Liver (tissue), 9 donors: ENCODE measurements around the gene CLIC6. TPM values are rescaled to one million over a fixed set of nuclear protein-coding genes. Genes with fewer than 3 reads are reported as not detected.

Source experiments
- DNase-seq: peaks from one replicate; pipeline ENCODE4 v3.0.0-alpha.2; 2017; ENCODE audit warnings: low spot score
- H3K27ac ChIP-seq, 2 donors: one replicate each; pipeline ENCODE4 v1.7.0; 2013; ENCODE audit warnings: inconsistent platforms in 2 of 2, low read length in 2 of 2, control low read depth in 1 of 2, low read depth in 1 of 2, mild to moderate bottlenecking in 1 of 2
- H3K27me3 ChIP-seq, 4 donors: one replicate each; pipeline versions ENCODE4 v1.6.1 to v1.7.0; 2013; ENCODE audit warnings: low read length in 3 of 4, inconsistent platforms in 1 of 4, mild to moderate bottlenecking in 1 of 4, moderate library complexity in 1 of 4; ENCODE audit not compliant: control insufficient read depth in 4 of 4, insufficient read depth in 4 of 4
- H3K36me3 ChIP-seq, 4 donors: one replicate each; pipeline versions ENCODE4 v1.6.1 to v1.7.0; 2013; ENCODE audit warnings: low read length in 3 of 4, mild to moderate bottlenecking in 3 of 4, low read depth in 1 of 4, moderate library complexity in 1 of 4; ENCODE audit not compliant: control insufficient read depth in 4 of 4, insufficient read depth in 3 of 4
- H3K4me1 ChIP-seq, 4 donors: one replicate each; pipeline versions ENCODE4 v1.6.1 to v1.7.0; 2013; ENCODE audit warnings: low read length in 3 of 4, mild to moderate bottlenecking in 3 of 4, moderate library complexity in 1 of 4; ENCODE audit not compliant: control insufficient read depth in 4 of 4, insufficient read depth in 4 of 4
- H3K4me3 ChIP-seq, 3 donors: one replicate each; pipeline versions ENCODE4 v1.6.1 to v1.7.0; 2013; ENCODE audit warnings: low read length in 3 of 3, control low read depth in 1 of 3, low read depth in 1 of 3, mild to moderate bottlenecking in 1 of 3
- H3K9ac ChIP-seq, 2 donors: one replicate each; pipeline ENCODE4 v1.7.0; 2013; ENCODE audit warnings: low read length in 2 of 2, mild to moderate bottlenecking in 2 of 2, moderate library complexity in 2 of 2, control low read depth in 1 of 2, low read depth in 1 of 2
- H3K9me3 ChIP-seq, 4 donors: one replicate each; pipeline versions ENCODE4 v1.6.1 to v1.7.0; 2013; ENCODE audit warnings: low read length in 3 of 4; ENCODE audit not compliant: control insufficient read depth in 4 of 4
- ATF3 ChIP-seq: IDR thresholded peaks from 2 replicates; pipeline ENCODE4 v1.6.1; 2016; ENCODE audit warnings: antibody characterized with exemption
- CTCF ChIP-seq: fragments of 150-350 bp; IDR thresholded peaks from 2 replicates; pipeline ENCODE4 v1.5.1; 2017; ENCODE audit warnings: improper control_type of control experiment, low read depth, low read length; ENCODE audit not compliant: missing input control
- FOXA1 ChIP-seq: IDR thresholded peaks from 2 replicates; pipeline ENCODE4 v1.6.1; 2016; ENCODE audit warnings: antibody characterized with exemption
- FOXA2 ChIP-seq: IDR thresholded peaks from 2 replicates; pipeline ENCODE4 v1.6.1; 2016; ENCODE audit warnings: antibody characterized with exemption
- HNF4A ChIP-seq, 2 donors: conservative IDR thresholded peaks; 2 replicates each; pipeline ENCODE4 v1.6.1; 2016; ENCODE audit warnings: antibody characterized with exemption in 2 of 2, mild to moderate bottlenecking in 2 of 2
- HNF4G ChIP-seq: IDR thresholded peaks from 2 replicates; pipeline ENCODE4 v1.6.1; 2016; ENCODE audit warnings: antibody characterized with exemption
- JUND ChIP-seq, 2 donors: IDR thresholded peaks; 2 replicates each; pipeline ENCODE4 v1.6.1; 2016; ENCODE audit warnings: antibody characterized with exemption in 2 of 2
- MAX ChIP-seq: IDR thresholded peaks from 2 replicates; pipeline ENCODE4 v1.6.1; 2016; ENCODE audit warnings: antibody characterized with exemption
- NR2F2 ChIP-seq: IDR thresholded peaks from 2 replicates; pipeline ENCODE4 v1.6.1; 2016; ENCODE audit warnings: antibody characterized with exemption
- RAD21 ChIP-seq, 2 donors: IDR thresholded peaks; 2 replicates each; pipeline ENCODE4 v1.6.1; 2016; ENCODE audit warnings: antibody characterized with exemption in 2 of 2, mild to moderate bottlenecking in 2 of 2
- REST ChIP-seq: IDR thresholded peaks from 2 replicates; pipeline ENCODE4 v1.6.1; 2016; ENCODE audit warnings: antibody characterized with exemption, mild to moderate bottlenecking
- SP1 ChIP-seq: IDR thresholded peaks from 2 replicates; pipeline ENCODE4 v1.6.1; 2018; ENCODE audit warnings: antibody characterized with exemption, mild to moderate bottlenecking
- TAF1 ChIP-seq: conservative IDR thresholded peaks from 2 replicates; pipeline ENCODE4 v1.6.1; 2016; ENCODE audit warnings: antibody characterized with exemption, mild to moderate bottlenecking
- YY1 ChIP-seq: IDR thresholded peaks from 2 replicates; pipeline ENCODE4 v1.6.1; 2016; ENCODE audit warnings: antibody characterized with exemption, mild to moderate bottlenecking
- ZBTB33 ChIP-seq: IDR thresholded peaks from 2 replicates; pipeline ENCODE4 v1.6.1; 2016; ENCODE audit warnings: antibody characterized with exemption
- WGBS: extraction: QIAGEN DNeasy Blood & Tissue Kit; methylation state at CpG from one replicate; pipeline ENCODE4 v1.1.7; 2013; 5-methylcytosine and 5-hydroxymethylcytosine counted together
- polyA plus RNA-seq, 2 donors: library from polyadenylated mRNA; stranded (reverse) in 1 of 2; unstranded in 1 of 2; fragments of 200-250 nt in 1 of 2; fragments of >200 nt in 1 of 2; fragmentation: Nextera tagmentation in 1 of 2; extraction: Ambion mirVana in 1 of 2; gene quantifications; one replicate each; pipeline versions ENCODE4 v1.2.1 to v1.2.3, GENCODE V29; 2013 to 2015
- total RNA-seq, 2 donors: library from RNA; depleted of rRNA; stranded (reverse); fragments of >200 nt; gene quantifications; one replicate each; pipeline ENCODE4 v1.2.3, GENCODE V29; 2014
- donor health status: healthy.
- donor health status: healthy.
- donor health status: healthy.
- donor health status: healthy.
- donor health status: healthy.

CLIC6 gene
- total and polyA plus RNA-seq, 4 donors: 0.05 to 0.59 (median 0.23) TPM

- no peak for TF ChIP-seq JUND (IDR thresholded peaks at IDR 0.05)
- TF ChIP-seq CTCF: no peak
- no peak for TF ChIP-seq RAD21 (IDR thresholded peaks at IDR 0.05)
- no peak for TF ChIP-seq REST
- no peak for TF ChIP-seq YY1
- TF ChIP-seq SP1: no peak
- TF ChIP-seq ZBTB33: no peak
- no peak for TF ChIP-seq TAF1
- no peak for TF ChIP-seq FOXA1
- TF ChIP-seq HNF4A (conservative IDR thresholded peaks at IDR 0.05): no peak
- no peak for TF ChIP-seq NR2F2
- TF ChIP-seq ATF3: no peak
- TF ChIP-seq HNF4G: no peak
- Histone ChIP-seq H3K27me3 (peaks cover 0 to 6% (median 0%) of the 10 kb centered on the region in 4 donors), H3K36me3 (no peaks in the 10 kb centered on the region), H3K9ac (no peak overlapping the region), H3K4me1 (peaks cover 0 to 3% (median 1%) of the 10 kb centered on the region in 4 donors), H3K27ac (no peak overlapping the region), H3K4me3 (no peak overlapping the region), H3K9me3 (no peaks in the 10 kb centered on the region)
- no peak for DNase-seq
- 42% methylated on average over 1 of the region's 1 CpG for WGBS
Observed at GRCh38 chr21:34687065-34687464, 18.3 kb downstream of the CLIC6 start.

GRCh38 chr21:34687745-34688144 lies 19.0 kb downstream of the CLIC6 start:
- no peaks in the 10 kb centered on the region for H3K9me3 ChIP-seq
- H3K27ac ChIP-seq: no peak overlapping the region
- no peak overlapping the region for H3K4me3 ChIP-seq
- WGBS: 78% methylated on average over 2 of the region's 2 CpGs
- no peaks in the 10 kb centered on the region for H3K36me3 ChIP-seq
- H3K4me1 ChIP-seq: peaks cover 0 to 3% (median 1%) of the 10 kb centered on the region in 4 donors
- H3K27me3 ChIP-seq: peaks cover 0 to 12% (median 0%) of the 10 kb centered on the region in 4 donors
- DNase-seq: no peak
- no peak overlapping the region for H3K9ac ChIP-seq
- TF ChIP-seq ZBTB33: no peak
- TF ChIP-seq JUND (IDR thresholded peaks at IDR 0.05): no peak
- no peak for TF ChIP-seq TAF1
- TF ChIP-seq NR2F2: no peak
- TF ChIP-seq SP1: no peak
- TF ChIP-seq HNF4A (conservative IDR thresholded peaks at IDR 0.05): no peak
- TF ChIP-seq FOXA2: no peak
- no peak for TF ChIP-seq REST
- TF ChIP-seq MAX: no peak
- TF ChIP-seq CTCF: no peak
- no peak for TF ChIP-seq ATF3
